EH (cell line): Measurements from ENCODE around the gene KAT6B.

Source experiments
- DNase-seq: peaks from one replicate; pipeline ENCODE4 v3.0.0-alpha.2; 2015; ENCODE audit warnings: low read depth

KAT6B gene

DNA sequence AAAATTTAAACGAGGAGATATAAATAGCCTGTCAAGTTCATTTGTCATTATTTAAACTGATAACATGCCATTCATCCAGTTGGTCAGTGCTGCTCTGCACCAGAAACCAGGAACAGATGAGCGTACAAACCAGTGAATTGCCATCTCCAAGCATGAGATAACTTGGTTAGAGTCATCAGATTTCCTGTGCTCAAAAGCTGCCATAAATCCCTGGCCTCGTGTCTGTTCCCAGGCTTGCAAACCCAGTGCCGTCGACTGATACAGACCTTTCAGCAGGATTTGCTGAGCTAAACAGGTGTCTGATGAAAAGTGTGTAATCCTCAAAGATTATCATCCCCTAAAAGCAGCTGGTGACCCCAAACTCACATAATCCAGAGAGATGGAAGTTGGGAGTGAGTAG is 189.0 kb downstream of the KAT6B start:
- no peak for DNase-seq

- no peak for DNase-seq
Observed at GRCh38 chr10:75016325-75016724, 189.9 kb downstream of the KAT6B start.

DNA sequence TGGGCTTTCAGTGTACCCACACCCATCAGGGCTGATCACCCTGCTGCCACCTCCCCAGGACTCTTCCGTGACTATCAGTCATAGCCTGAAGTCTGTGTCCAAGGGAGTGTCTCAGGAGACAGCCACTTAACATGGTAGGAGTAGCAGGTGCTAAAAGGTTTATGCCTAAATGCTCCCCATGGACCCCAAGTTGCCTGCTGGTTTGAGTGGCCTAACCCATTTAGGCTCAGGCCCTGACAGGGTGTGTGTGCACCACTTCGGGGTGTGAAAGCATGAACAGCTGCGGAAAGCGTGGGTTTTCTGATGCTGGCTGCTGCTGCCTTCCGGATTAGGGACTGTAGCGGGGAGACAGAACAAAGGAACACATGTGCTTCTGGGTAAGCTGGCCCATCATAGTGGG is 191.9 kb downstream of the KAT6B start:
- DNase-seq, result no peak

GRCh38 chr10:75018686-75019307 is 192.4 kb downstream of the KAT6B start:
- DNase-seq, result no peak

DNA sequence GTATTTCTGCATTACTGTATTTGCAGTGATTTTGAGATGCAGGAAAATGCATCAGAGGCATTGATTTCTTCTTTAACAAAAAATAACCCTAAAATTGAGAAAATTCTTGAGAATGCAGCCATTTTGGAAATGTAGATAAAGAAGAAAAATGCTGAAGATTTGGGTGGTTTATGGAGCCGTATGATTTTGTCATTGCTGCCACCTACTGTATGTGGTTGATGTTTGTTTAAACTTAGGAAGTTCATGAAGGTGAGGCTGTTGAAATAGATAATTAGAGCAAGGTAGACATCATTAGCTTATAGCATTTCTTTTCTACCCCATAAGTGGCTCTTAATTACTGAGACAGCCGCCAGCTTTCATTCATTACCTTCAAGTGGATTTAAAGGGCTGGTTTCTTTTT is 193.0 kb downstream of the KAT6B start:
- peak; percentile 48 for DNase-seq

- no peak for DNase-seq
Observed at GRCh38 chr10:75020168-75020567, 193.8 kb downstream of the KAT6B start.

DNA sequence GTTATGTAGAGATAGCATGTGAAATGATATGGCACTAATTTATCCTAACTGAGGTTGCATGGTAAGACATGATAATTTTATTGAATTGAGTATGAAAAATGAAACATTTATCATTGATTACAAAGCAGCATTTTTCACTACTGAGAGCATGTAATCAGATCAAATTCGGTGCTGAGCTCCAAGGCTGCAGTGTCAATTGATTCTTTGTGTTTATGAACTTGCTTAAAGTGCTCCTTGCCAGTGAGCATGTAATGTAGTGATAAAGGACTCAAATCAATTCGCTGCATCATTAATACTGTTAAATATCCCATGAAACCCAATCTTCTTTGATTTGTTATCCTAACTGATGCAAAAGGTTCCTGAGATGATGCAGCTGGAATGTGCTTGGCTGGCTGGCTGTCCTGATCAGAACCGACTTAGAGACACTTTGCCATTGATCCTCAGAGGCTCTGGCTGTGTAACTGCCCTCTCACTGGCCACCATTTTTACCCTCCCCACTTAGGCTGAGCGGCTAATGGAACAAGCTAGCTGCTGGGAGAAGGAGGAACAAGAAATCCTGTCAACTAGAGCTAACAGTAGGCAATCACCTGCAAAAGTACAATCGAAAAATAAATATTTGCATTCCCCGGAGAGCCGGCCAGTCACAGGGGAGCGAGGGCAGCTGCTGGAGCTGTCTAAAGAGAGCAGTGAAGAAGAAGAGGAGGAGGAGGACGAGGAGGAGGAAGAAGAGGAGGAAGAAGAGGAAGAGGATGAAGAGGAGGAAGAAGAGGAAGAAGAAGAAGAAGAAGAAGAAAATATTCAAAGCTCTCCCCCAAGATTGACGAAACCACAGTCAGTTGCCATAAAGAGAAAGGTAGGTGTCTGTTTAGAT is 195.2 kb downstream of the KAT6B start:
- no peak for DNase-seq

DNA sequence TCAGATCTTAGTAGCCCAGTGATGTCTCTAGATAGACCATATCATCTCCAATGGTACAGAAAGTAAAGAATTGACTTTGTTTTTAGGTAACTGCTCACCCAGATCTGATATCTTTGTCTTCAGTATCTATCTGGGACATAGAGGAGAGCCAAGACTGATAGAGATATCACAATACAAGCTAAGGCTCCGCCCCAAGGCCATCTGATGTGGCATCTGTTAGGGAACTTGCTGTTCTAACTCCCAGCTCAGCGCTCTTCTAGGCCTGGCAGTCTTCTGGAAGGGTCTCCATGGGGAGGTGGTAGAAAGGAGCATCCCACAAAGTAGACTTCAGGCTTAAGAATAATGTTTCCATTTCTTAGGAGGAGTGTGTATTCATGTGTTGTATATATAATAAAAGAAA is 196.7 kb downstream of the KAT6B start:
- DNase-seq, result no peak

- no peak for DNase-seq
Observed at GRCh38 chr10:75024971-75025523, 198.6 kb downstream of the KAT6B start.

- DNase-seq, result no peak
Observed at GRCh38 chr10:75028049-75028448, 201.6 kb downstream of the KAT6B start.

GRCh38 chr10:75028748-75029147 is 202.3 kb downstream of the KAT6B start:
- no peak for DNase-seq

GRCh38 chr10:75029420-75029819 is 203.0 kb downstream of the KAT6B start:
- no peak for DNase-seq

GRCh38 chr10:75029857-75030256 is 203.5 kb downstream of the KAT6B start:
- no peak for DNase-seq

DNA sequence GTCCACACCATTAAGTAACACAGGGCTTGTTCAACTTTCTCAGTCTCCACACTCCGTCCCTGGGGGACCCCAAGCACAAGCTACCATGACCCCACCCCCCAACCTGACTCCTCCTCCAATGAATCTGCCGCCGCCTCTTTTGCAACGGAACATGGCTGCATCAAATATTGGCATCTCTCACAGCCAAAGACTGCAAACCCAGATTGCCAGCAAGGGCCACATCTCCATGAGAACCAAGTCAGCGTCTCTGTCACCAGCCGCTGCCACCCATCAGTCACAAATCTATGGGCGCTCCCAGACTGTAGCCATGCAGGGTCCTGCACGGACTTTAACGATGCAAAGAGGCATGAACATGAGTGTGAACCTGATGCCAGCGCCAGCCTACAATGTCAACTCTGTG is 204.0 kb downstream of the KAT6B start:
- no peak for DNase-seq

DNA sequence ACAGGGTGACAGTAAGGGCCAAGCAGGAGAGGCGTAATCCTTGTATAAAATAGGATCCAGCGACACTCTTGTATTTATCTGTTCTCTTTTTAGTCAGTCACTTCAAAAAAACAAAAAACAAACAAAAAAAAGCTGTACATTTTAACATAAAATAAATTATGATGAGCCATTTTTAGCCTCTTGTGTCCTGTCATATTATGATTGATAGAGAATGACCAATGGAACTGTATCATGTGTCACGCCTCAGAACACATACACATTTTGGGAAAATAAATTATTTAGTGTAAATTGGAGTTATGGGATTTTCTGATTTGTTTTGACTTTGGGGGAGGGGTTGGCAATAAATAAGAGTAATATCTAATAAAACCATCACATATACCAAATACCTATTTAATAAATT is 205.7 kb downstream of the KAT6B start:
- no peak for DNase-seq

- no peak for DNase-seq
Observed at GRCh38 chr10:75032813-75033212, 206.4 kb downstream of the KAT6B start.

DNA sequence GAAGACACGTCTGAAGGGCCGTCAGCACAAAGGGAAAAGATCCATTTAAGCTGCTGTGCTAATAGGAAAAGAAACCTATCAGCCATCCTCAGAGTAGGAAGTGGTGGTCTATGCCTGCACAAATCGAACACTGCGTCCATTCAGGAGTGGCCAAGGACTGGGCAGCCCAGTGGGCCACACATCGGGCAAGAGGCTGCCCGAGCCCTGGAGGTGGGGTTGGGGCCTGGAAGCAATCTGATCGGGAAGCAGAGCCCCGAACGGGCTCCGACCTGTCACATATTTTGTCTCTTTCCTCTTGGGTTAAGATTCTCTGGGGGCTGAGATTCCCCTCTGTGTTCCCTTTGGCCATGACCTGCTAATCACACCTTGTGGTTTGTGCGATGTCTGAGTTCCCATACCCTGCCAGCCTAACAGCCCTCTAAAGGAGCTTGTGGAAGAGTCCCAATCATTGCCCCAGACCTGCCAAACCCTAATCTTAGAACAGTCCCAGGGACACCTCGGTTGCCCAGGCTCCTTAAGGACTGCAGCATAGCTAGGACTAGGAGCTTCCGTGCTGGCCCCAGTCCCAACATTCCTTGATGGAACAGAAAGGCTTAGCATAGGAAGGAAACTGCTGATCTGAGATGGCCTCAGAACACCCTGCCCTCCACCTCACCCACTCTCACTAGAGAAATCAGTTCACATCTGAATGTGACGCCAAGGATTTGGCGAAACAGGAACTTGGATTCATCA is 207.2 kb downstream of the KAT6B start:
- DNase-seq, result no peak

DNA sequence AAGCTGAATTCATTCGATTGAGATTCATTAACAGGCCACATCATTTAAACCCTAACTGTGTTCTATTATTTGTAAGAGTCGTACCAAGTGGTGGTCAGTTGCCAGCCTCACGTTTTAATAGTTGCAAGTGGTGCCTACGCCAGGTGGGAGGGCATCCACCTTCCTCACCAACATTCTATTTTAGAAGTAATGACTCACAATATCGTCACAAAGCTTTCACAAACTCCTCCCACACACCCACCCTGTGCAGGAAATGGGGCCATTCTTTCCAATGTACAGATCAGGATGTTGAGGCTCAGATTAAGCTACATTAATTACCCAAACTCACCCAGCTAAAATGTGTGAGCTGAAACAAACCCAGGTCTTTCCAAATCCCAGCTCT is 207.7 kb downstream of the KAT6B start:
- DNase-seq, result no peak

DNA sequence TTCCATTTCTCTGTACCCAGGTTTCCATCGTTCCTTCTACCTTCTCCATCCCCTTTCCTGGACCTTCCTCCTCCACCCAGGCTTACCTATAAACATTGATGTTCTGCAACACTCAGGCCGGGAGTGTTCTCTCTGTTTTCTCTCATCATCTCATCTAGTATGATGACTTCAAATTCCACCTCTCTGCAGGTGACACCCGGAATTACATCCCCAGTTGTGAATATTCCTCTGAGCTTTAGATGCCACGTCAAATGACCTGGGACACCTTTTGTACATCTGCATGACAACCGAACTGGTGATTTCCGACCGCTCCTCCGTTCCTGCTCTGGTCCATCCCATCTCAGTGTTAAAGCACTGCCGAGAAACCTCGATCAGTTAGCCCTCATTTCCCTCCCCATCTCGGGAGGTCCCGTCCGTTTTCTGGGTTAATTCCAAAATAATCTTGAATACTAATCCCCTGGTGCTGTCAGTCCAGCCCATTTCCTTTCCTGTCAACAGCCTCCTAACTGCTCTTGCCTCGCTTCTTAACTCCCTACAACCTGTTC is 208.4 kb downstream of the KAT6B start:
- DNase-seq, result no peak

DNA sequence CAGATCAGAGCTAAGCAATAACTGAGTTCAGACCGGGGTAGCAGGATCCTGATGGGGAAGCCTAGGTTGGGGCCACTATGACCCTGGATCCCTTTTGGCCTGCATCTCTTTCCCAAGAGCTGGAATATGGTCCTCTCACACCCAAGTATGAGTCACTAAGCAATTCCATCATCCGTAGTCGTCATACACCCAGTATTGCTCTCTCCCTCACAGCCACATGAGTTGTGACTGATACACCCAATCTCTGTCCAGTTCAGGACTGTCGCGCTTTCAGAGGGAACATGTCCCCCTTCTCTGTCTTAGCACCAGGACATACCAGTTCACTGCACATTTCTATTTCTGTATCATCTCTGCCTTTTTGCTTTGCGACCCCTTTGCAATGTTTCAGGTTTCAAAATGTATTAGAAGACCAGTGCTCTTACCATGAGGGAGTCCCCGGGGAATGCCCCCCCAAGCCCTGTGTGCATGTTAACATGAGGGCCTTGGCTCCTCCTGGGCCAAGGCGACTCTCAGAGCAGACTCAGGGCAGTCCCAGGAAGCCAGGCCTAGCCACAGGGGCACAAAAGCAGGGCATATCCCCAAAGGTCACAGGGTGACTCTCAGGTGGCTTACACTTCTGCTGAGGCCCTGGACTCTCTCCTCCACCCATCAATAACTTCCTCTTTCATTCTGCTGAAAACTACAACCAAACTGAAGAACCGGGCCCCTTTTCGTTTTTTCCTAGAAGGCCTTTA is 209.7 kb downstream of the KAT6B start:
- peak; percentile 52 for DNase-seq
